Endometrium (tissue), 2 donors: ENCODE measurements around the gene ARRDC5.
"Not testable (repeated sequence)": the region's sequence is repeated elsewhere in the genome, so short reads cannot be mapped to it uniquely, and the experiment has no call there.

Experiments
- FAIRE-seq: peaks from 2 replicates; lab custom pipeline; 2012; peaks lifted over from hg19 to GRCh38; lab: Jason Lieb, UNC
- donor health status: control.
- donor health status: control.

Gene ARRDC5

GRCh38 chr19:4868286-4868834 lies 34.3 kb downstream of the ARRDC5 start:
- FAIRE-seq, result no peak

DNA sequence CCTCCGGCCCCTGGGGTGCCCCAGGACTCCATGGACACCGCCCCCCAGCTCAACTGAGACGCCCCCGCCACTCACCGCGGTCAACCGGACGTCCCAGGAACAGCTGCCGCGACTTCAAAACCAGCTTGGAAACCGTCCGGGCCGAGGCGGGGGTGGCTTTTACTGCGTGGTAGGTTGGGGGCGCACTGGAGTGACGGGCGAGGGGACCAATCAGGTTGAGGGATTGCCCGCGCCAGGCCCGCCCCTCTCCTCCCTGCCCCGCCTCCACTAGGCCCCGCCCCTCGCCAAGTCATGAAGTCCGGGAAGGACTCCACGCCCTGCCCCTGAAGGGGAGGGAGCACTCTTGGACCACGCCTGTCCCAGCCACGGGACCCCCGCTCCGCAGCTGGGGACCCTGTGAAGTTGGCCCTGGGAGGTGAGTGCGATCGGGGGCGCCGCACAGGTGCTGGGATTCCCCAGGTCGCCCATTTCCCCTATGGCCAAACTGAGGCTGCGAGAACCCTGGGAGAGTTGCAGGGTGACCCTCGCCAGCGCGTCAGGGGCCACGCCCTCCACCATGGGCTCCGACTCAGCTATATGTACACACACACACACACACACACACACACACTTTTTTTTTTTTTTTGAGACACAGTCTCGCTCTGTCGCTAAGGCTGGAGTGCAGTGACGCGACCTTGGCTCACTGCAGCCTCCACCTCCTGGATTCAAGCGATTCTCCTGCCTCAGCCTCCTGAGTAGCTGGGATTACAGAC lies 35.0 kb downstream of the ARRDC5 start, which contains the start of gene PLIN3:
Gene PLIN3, minus strand, starts transcription at position 134 of the 752 bp plus-strand sequence. CDS start 6,273 bp downstream, outside the sequence.
- no peak for FAIRE-seq

- FAIRE-seq, result no peak
These were observed 35.9 kb downstream of the ARRDC5 start for GRCh38 chr19:4866595-4867424.

DNA sequence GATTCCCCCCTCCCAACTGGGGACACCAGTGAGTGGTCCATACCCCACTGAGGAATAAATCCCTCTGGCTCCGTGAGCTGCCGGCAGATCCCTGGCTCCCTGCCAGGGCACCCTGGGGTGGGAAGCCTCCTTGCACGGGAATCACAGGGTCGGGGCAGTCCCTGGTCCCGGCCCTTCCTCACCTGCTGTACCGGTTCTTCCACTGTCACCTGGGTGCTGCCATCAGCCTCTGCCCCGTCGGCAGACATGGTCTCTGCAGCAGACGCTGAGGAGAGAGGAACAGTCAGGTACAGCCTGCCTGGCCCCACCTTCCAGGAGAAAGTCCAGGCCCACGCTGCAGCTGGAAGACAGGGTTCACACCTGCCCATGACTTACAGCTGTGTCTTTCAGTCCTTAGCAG lies 41.5 kb downstream of the ARRDC5 start:
- FAIRE-seq, result no peak

DNA sequence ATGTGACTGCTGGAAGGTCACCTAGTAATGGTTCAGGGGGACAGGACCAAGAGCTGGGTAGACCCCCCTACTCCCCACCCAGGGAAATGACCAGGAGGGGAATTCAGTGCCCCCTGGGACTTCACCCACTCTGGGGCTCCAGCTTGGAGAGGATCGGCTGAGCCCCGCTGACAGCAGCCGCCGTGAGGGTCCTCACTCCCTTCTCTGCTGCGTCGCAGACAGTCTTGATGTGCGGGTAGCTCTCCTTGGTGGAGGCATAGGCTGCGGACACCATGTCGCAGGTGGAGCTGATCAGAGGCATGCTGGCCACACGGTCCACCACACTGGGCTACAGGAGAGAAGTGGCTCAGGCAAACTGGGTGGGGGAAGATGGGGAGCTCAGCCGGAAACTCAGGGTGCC lies 43.0 kb downstream of the ARRDC5 start:
- no peak for FAIRE-seq

GRCh38 chr19:4856468-4856867 lies 46.2 kb downstream of the ARRDC5 start:
- not testable (repeated sequence) for FAIRE-seq

- FAIRE-seq, result not testable (repeated sequence)
These were observed 49.2 kb downstream of the ARRDC5 start for GRCh38 chr19:4853506-4853905.

GRCh38 chr19:4852484-4852883 lies 50.2 kb downstream of the ARRDC5 start:
- FAIRE-seq, result no peak

DNA sequence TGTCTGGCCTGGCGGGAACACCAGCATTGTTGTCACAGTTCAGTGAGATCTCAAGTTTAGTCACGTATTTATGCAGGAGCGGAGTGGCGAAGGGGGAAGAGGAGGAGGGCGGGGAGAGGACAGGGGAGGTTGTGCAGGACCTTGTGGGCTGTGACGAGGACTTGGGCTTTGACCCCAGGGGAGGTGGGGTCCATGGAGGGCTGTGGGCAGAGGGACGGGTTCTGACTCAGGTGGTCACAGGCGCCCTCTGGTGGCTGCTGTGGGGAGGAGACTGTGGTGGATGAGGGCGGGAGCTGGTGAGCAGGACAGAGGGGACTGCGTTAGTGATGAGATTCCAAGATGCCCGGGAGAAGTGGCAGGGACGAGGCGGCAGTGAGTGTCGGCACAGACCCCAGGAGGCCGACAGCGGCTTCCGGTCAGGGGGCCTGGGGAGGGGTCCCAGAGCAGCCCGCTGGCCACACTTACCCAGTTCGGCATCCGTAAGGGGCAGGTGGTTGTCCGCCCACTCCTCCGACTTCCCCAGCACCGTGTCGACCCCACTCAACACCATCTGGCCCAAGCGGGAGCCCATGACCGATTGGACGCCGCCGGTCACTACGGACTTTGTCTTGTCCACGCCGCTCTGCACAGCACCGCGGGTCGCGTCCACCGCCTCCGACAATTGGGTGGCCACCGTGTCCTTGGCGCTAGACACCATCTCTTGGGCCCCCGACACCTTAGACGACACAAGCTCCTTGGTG lies 51.0 kb downstream of the ARRDC5 start:
- no peak for FAIRE-seq

DNA sequence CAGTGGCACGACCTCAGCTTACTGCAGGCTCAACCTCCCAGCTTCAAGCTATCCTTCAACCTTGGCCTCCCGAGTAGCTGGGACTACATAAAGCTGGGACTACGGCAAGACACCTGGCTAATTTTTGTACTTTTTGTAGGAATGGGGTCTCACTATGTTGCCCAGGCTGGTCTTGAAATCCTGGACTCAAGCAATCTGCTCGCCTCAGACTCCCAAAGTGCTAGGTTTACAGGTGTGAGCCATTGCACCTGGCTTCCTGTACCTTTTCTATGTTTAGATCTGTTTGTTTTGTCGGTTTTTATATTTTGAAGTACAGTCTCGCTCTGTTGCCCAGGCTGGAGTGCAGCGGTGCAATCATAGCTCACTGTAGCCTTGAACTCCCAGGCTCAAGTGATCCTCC lies 53.7 kb downstream of the ARRDC5 start:
- no peak for FAIRE-seq

- no peak for FAIRE-seq
These were observed 55.3 kb downstream of the ARRDC5 start for GRCh38 chr19:4847190-4847973.

DNA sequence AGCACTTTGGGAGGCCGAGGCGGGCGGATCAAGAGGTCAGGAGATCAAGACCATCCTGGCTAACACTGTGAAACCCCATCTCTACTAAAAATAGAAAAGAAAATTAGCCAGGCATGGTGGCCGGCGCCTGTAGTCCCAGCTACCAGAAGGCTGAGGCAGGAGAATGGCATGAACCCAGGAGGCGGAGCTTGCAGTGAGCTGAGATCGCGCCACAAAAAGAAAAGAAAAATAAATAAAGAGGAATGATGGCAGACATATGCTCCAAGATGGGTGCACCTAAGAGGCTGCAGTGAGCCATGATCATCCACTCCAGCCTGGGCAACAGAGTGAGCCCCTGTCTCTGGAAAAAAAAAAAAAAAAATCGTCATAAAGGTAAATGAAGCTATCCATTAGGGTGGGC lies 56.7 kb downstream of the ARRDC5 start:
- not testable (repeated sequence) for FAIRE-seq

DNA sequence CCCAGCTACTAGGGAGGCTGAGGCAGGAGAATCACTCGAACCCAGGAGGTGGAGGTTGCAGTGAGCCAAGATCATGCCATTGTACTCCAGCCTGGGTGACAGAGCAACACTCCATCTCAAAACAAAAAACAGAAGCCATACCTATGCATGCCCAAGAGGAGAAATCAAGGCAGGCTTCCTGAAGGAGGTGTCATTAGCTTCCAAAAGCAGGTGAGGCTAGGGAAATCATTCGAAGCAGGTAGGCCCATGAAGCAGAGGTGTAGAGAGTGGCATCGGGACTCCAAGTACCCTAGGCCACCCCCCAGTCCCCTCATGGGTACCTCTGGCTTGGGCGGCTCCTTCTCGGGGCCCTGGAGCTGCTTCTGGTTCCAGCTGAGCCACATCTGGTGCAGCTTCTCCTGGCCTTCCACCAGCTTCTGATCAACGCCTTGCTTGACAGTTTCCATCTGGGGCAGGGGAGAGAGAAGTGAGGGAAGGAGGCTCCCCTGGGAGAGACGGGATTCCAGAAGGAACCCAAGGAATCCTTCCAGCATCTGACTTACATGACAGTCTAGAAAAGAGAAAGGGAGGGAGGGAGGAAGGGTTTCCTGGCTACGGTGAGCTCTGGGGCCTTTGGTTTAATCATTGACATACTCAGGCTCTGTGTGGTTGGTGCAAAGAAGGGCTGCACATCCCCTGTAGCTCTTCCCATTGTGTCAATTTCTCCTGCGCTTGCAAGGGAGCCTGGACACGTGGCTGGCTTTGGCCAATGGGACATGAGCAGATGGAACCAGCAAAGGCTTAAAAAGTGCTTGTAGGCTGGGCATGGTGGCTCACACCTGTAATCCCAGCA lies 58.1 kb downstream of the ARRDC5 start:
- FAIRE-seq, result no peak

- no peak for FAIRE-seq
These were observed 59.1 kb downstream of the ARRDC5 start for GRCh38 chr19:4843647-4843965.
